ENCODE results near the gene LYPD6B. TPM values are rescaled to one million over a fixed set of nuclear protein-coding genes. Genes with fewer than 3 reads are reported as not detected.

LYPD6B gene
- total RNA-seq, 4 donors from 2014 or later: 0.49 to 0.54 TPM; not detected in 2

DNA sequence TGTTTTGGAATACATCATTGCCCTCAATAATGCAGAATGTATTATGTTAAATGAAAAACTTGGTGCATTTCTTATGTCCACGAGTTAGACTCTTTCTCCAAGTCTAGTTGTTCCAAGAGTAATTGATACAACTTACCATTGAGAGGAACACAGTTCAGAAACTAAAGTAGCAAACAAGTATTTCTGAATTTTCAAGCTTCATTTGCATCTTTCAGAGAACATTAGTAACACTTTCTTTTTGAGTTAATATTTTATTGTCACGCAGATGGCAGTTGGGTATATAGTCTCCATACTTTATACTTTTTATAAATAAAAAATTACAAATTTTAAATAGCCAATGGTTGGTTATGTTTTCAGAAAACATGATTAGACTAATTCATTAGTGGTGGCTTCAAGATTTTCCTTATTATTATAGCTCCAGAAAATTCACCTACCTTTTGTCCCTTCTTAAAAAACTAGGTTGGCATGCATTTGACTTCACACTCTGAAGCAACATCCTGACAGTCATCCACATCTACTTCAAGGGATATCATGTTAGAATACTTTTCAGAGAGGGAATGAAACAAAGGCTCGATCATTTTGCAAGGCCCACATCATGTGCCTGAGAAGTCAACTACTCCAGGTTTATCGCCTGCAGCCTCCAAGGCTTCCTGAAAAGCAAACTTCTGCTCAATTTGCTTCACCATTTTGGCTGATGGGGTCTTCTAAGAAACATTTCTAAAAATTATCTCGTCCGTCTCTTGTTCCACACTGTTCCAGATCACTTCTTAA, 29.9 kb downstream of the LYPD6B start:
- peaks cover 0 to 19% (median 0%) of the 10 kb centered on the region in 3 donors for H3K4me1 ChIP-seq
- 89% methylated on average over 5 to 6 of the region's 6 CpGs for WGBS, 2 donors (ENCODE audit: low coverage in 1 of 2)
- H3K27ac ChIP-seq: no peak overlapping the region

DNA sequence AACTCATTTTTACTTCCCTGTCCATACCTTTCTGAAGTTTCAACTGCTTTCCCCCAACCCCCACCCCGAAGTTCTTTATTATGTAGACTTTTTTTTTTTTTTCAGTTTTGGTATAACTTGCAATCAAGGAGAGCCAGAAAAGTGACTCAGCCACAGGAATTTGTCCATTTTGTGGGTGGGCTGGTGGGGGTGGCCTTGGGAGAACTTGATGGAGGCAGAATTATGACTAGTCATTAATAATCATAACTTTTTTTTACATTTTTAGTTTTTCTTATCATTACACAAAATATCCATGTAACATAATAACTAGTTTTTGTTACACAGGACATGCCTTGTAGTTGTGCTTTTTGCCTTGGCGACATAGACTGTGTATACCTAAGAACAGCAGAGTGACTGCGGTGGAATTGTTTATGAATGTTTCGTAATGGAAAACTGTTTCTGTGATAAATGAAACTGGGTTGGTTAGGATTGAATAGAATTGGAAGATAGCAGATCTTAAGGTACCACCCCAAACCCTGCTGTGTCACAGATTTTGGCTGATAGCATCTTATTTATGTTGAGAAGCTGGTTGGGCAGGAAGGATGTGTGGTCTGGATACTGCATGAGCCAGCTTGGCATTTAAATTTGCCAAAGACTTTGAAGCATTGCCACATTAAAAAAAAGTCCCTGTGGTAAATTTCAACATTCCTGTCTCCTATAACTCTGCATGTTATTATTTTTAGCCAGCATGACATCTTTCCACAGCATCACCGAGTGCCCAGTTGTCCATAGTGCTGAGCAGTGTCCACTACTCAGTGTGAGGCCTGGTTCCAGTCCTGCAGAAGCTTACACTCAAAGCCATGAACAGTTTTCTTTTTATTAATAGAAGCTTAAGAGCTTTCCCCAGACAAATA, 30.7 kb downstream of the LYPD6B start:
- Histone ChIP-seq H3K27ac (no peak overlapping the region), H3K4me1 (peaks cover 0 to 19% (median 0%) of the 10 kb centered on the region in 3 donors), H3K36me3 (no peaks in the 10 kb centered on the region), H3K4me3 (no peak overlapping the region), H3K9me3 (no peaks in the 10 kb centered on the region), H3K27me3 (no peaks in the 10 kb centered on the region)
- 29 to 54% methylated on average over 4 to 5 of the region's 5 CpGs for WGBS, 2 donors (ENCODE audit: low coverage in 1 of 2)
- ATAC-seq: peak; percentile 41
- TF ChIP-seq POLR2AphosphoS5 (IDR thresholded peaks at IDR 0.05): no peak
- TF ChIP-seq, protein P1, sequence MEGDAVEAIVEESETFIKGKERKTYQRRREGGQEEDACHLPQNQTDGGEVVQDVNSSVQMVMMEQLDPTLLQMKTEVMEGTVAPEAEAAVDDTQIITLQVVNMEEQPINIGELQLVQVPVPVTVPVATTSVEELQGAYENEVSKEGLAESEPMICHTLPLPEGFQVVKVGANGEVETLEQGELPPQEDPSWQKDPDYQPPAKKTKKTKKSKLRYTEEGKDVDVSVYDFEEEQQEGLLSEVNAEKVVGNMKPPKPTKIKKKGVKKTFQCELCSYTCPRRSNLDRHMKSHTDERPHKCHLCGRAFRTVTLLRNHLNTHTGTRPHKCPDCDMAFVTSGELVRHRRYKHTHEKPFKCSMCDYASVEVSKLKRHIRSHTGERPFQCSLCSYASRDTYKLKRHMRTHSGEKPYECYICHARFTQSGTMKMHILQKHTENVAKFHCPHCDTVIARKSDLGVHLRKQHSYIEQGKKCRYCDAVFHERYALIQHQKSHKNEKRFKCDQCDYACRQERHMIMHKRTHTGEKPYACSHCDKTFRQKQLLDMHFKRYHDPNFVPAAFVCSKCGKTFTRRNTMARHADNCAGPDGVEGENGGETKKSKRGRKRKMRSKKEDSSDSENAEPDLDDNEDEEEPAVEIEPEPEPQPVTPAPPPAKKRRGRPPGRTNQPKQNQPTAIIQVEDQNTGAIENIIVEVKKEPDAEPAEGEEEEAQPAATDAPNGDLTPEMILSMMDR (IDR thresholded peaks at IDR 0.05): no peak
- TF ChIP-seq EP300 (IDR thresholded peaks at IDR 0.05): no peak
- TF ChIP-seq POLR2A (IDR thresholded peaks at IDR 0.05): no peak

More for the DNA sequence above, 29.9 kb downstream of the LYPD6B start:
- H3K36me3 ChIP-seq: no peaks in the 10 kb centered on the region
- no peaks in the 10 kb centered on the region for H3K9me3 ChIP-seq
- no peak overlapping the region for H3K4me3 ChIP-seq
- no peak for TF ChIP-seq POLR2AphosphoS5 (IDR thresholded peaks at IDR 0.05)
- ATAC-seq: no peak
- H3K27me3 ChIP-seq: no peaks in the 10 kb centered on the region

DNA sequence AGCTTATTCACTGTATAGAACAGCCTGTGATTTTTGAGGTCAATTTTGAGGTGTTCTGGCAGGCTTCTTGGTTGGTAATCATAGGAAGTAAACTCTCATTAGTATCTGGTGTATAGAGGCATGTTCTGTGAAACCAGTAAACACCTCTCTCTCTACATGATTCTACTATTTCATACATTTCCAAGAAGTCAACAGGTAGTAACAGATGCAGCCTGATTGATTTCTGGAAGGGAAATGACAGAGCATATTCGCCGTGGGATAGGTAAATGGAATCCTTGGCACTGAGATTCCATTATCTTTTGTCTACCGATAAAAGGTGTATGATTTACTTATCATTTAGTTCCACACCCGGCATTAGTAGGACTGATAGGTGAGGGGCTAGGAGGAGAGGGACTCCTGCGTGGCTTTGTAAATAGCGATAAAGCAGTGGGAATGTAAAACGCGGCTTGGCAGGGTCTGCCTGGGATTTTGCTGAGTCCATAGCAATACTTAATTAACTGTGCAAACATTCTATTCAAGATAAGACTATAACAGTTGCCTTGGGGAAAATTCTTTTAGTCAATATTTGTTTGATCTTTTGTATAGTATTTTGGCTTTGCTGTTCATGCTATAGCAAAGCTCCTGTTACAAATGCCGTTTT, 32.3 kb downstream of the LYPD6B start:
- Histone ChIP-seq H3K27me3 (no peaks in the 10 kb centered on the region), H3K36me3 (no peaks in the 10 kb centered on the region), H3K4me3 (no peak overlapping the region), H3K4me1 (peaks cover 0 to 9% (median 0%) of the 10 kb centered on the region in 3 donors), H3K27ac (no peak overlapping the region), H3K9me3 (no peaks in the 10 kb centered on the region)
- ATAC-seq: no peak
- no peak for TF ChIP-seq POLR2A (IDR thresholded peaks at IDR 0.05)
- TF ChIP-seq, protein P1 (IDR thresholded peaks at IDR 0.05): no peak
- TF ChIP-seq POLR2AphosphoS5 (IDR thresholded peaks at IDR 0.05): no peak
- no peak for TF ChIP-seq EP300 (IDR thresholded peaks at IDR 0.05)
- WGBS, 2 donors (ENCODE audit: low coverage in 1 of 2): 66 to 76% methylated on average over 7 to 9 of the region's 9 CpGs

DNA sequence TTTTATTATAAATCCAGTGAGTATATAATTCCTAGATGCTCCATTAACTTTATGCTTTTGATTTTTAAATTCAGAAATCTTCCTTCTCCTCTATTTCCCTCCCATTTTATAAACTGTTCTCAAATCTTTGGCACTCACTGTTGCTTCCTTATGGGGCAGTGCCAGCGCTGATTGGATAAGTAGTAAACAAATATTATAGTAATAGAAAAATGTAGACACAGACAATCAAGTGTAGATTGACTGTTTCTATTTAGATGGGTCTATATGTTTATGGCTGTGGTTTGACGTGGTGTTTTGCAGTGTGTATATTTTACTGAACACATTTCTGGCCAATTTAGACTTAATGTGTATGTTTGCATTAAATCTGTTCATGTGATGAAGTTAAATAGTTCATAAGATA, 36.6 kb downstream of the LYPD6B start:
- Histone ChIP-seq H3K27ac (no peak overlapping the region), H3K4me1 (no peaks in the 10 kb centered on the region), H3K36me3 (no peaks in the 10 kb centered on the region), H3K4me3 (no peak overlapping the region), H3K9me3 (no peaks in the 10 kb centered on the region), H3K27me3 (no peaks in the 10 kb centered on the region)
- 70 to 92% methylated on average over 2 of the region's 2 CpGs for WGBS, 2 donors (ENCODE audit: low coverage in 1 of 2)
- no peak for ATAC-seq
- TF ChIP-seq POLR2AphosphoS5 (IDR thresholded peaks at IDR 0.05): no peak
- no peak for TF ChIP-seq EP300 (IDR thresholded peaks at IDR 0.05)
- TF ChIP-seq POLR2A (IDR thresholded peaks at IDR 0.05): no peak
- TF ChIP-seq, protein P1 (IDR thresholded peaks at IDR 0.05): no peak

DNA sequence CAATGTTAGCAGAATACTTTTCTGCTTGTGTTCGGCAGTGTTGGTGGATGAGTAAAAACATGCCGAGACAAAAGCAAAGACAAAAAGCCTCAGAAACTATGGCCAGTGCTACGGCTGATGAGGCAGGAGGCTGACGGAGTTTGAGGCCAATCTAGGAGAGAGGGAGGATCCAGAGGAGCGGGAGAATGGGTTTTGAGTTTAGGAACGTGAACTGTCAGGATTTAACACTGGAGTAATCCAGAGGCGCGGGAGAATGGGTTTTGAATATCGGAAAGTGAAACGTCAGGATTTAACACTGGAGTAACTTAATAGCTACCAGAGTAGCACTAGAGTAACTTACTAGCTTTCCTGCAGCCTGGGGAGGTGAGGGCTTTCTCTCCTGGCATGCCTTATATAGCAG, 37.4 kb downstream of the LYPD6B start:
- TF ChIP-seq POLR2AphosphoS5 (IDR thresholded peaks at IDR 0.05): no peak
- no peak for TF ChIP-seq EP300 (IDR thresholded peaks at IDR 0.05)
- TF ChIP-seq POLR2A (IDR thresholded peaks at IDR 0.05): no peak
- TF ChIP-seq, protein P1 (IDR thresholded peaks at IDR 0.05): no peak
- 34 to 38% methylated on average over 8 of the region's 10 CpGs for WGBS, 2 donors (ENCODE audit: low coverage in 1 of 2)

More for the DNA sequence above, 37.4 kb downstream of the LYPD6B start:
- no peaks in the 10 kb centered on the region for H3K4me1 ChIP-seq
- no peak overlapping the region for H3K4me3 ChIP-seq
- peak; percentile 46 for ATAC-seq
- no peak overlapping the region for H3K27ac ChIP-seq
- no peaks in the 10 kb centered on the region for H3K9me3 ChIP-seq
- H3K36me3 ChIP-seq: no peaks in the 10 kb centered on the region
- no peaks in the 10 kb centered on the region for H3K27me3 ChIP-seq

Measured in gastroesophageal sphincter (tissue), 4 donors.